ENCODE measurements around the gene NBPF3.

Gene NBPF3

GRCh38 chr1:21494196-21494595, 54.3 kb downstream of the NBPF3 start:
- no peak for DNase-seq (ENCODE audit: low read depth)

GRCh38 chr1:21495225-21495820, 55.4 kb downstream of the NBPF3 start:
- no peak for DNase-seq (ENCODE audit: low read depth)

- no peak for DNase-seq (ENCODE audit: low read depth)
These were observed 56.1 kb downstream of the NBPF3 start for GRCh38 chr1:21496063-21496462.

GRCh38 chr1:21496886-21497285, 56.9 kb downstream of the NBPF3 start:
- no peak for DNase-seq (ENCODE audit: low read depth)

GRCh38 chr1:21497466-21498061, 57.6 kb downstream of the NBPF3 start:
- no peak for DNase-seq (ENCODE audit: low read depth)

GRCh38 chr1:21499283-21499950, 59.5 kb downstream of the NBPF3 start:
- no peak for DNase-seq (ENCODE audit: low read depth)

GRCh38 chr1:21503706-21504377, 63.9 kb downstream of the NBPF3 start:
- DNase-seq (ENCODE audit: low read depth), result no peak

GRCh38 chr1:21506804-21507203, 66.9 kb downstream of the NBPF3 start:
- no peak for DNase-seq (ENCODE audit: low read depth)

- no peak for DNase-seq (ENCODE audit: low read depth)
These were observed 67.8 kb downstream of the NBPF3 start for GRCh38 chr1:21507511-21508270.

- DNase-seq (ENCODE audit: low read depth), result peak; percentile 37
These were observed 68.8 kb downstream of the NBPF3 start for GRCh38 chr1:21508580-21509350.

GRCh38 chr1:21509351-21510112, 69.6 kb downstream of the NBPF3 start, which contains the start of gene ALPL:
ALPL (plus strand) TSS chr1:21509423; CDS start chr1:21554082, 44,659 bp downstream.
- no peak for DNase-seq (ENCODE audit: low read depth)

- DNase-seq (ENCODE audit: low read depth), result no peak
These were observed 70.2 kb downstream of the NBPF3 start for GRCh38 chr1:21510113-21510493.

GRCh38 chr1:21510885-21511578, 71.1 kb downstream of the NBPF3 start:
- no peak for DNase-seq (ENCODE audit: low read depth)

GRCh38 chr1:21511579-21512522, 71.9 kb downstream of the NBPF3 start:
- DNase-seq (ENCODE audit: low read depth), result no peak

- no peak for DNase-seq (ENCODE audit: low read depth)
These were observed 74.3 kb downstream of the NBPF3 start for GRCh38 chr1:21514245-21514644.

- DNase-seq (ENCODE audit: low read depth), result no peak
These were observed 77.2 kb downstream of the NBPF3 start for GRCh38 chr1:21517161-21517589.

GRCh38 chr1:21517660-21518480, 77.9 kb downstream of the NBPF3 start:
- no peak for DNase-seq (ENCODE audit: low read depth)
